Mesenchymal stem cell (in vitro differentiated cells and primary cell): ENCODE data around the gene ADAM10.

Experiments
- DNase-seq: peaks from one replicate; pipeline ENCODE4 v3.0.0-alpha.2; 2013
- H2AFZ ChIP-seq: one replicate; pipeline ENCODE4 v1.6.1; 2013; ENCODE audit warnings: low read depth, mild to moderate bottlenecking, control low read depth, inconsistent platforms, low read length, moderate library complexity
- H2AK5ac ChIP-seq: 2 replicates; pipeline ENCODE4 v1.6.1; 2013; ENCODE audit warnings: low read length, moderate library complexity, mild to moderate bottlenecking, inconsistent platforms; ENCODE audit not compliant: severe bottlenecking
- H2BK120ac ChIP-seq: one replicate; pipeline ENCODE4 v1.6.1; 2013; ENCODE audit warnings: low read depth, mild to moderate bottlenecking, inconsistent platforms, low read length, moderate library complexity
- H2BK12ac ChIP-seq, 2 experiments: one replicate each; pipeline ENCODE4 v1.6.1; 2013; ENCODE audit warnings: inconsistent platforms in 2 of 2, low read length in 2 of 2, mild to moderate bottlenecking in 2 of 2, moderate library complexity in 2 of 2, control low read depth in 1 of 2
- H2BK15ac ChIP-seq: one replicate; pipeline ENCODE4 v1.6.1; 2013; ENCODE audit warnings: mild to moderate bottlenecking, low read depth, inconsistent platforms; ENCODE audit not compliant: poor library complexity, severe bottlenecking
- H2BK5ac ChIP-seq: 2 replicates; pipeline ENCODE4 v1.6.1; 2013; ENCODE audit warnings: low read depth, mild to moderate bottlenecking, low read length, control low read depth, inconsistent platforms; ENCODE audit not compliant: poor library complexity, severe bottlenecking
- H3K14ac ChIP-seq, 2 experiments: one replicate each; pipeline ENCODE4 v1.6.1; 2013; ENCODE audit warnings: inconsistent platforms in 2 of 2, low read length in 2 of 2, control low read depth in 1 of 2, mild to moderate bottlenecking in 1 of 2, moderate library complexity in 1 of 2
- H3K18ac ChIP-seq, 2 experiments: one replicate each; pipeline ENCODE4 v1.6.1; 2013; ENCODE audit warnings: inconsistent platforms in 2 of 2, low read length in 2 of 2, control low read depth in 1 of 2, low read depth in 1 of 2, mild to moderate bottlenecking in 1 of 2
- H3K23ac ChIP-seq, 2 experiments: one replicate each; pipeline ENCODE4 v1.6.1; 2013; ENCODE audit warnings: inconsistent platforms in 2 of 2, low read length in 2 of 2, mild to moderate bottlenecking in 2 of 2, moderate library complexity in 2 of 2, control low read depth in 1 of 2
- H3K27ac ChIP-seq: 2 replicates; pipeline ENCODE4 v1.5.1; 2013; ENCODE audit warnings: mild to moderate bottlenecking, moderate library complexity, low read length, control low read depth, inconsistent platforms; ENCODE audit not compliant: poor library complexity, severe bottlenecking
- H3K27me3 ChIP-seq, 2 experiments: 2 replicates each; pipeline versions ENCODE4 v1.6.1 to v1.7.0; 2013; ENCODE audit warnings: low read length in 2 of 2, mild to moderate bottlenecking in 2 of 2, moderate library complexity in 2 of 2, control low read depth in 1 of 2, inconsistent platforms in 1 of 2; ENCODE audit not compliant: control insufficient read depth in 1 of 2, insufficient read depth in 1 of 2
- H3K36me3 ChIP-seq, 2 experiments: 2 replicates each; pipeline versions ENCODE4 v1.6.1 to v1.7.0; 2013; ENCODE audit warnings: low read length in 2 of 2, control low read depth in 1 of 2, inconsistent platforms in 1 of 2, low read depth in 1 of 2, mild to moderate bottlenecking in 1 of 2; ENCODE audit not compliant: insufficient read depth in 2 of 2, control insufficient read depth in 1 of 2
- H3K4ac ChIP-seq, 2 experiments: one replicate each; pipeline ENCODE4 v1.6.1; 2013; ENCODE audit warnings: inconsistent platforms in 2 of 2, low read length in 2 of 2, mild to moderate bottlenecking in 2 of 2, moderate library complexity in 2 of 2, control low read depth in 1 of 2, low read depth in 1 of 2
- H3K4me1 ChIP-seq: 2 replicates; pipeline ENCODE4 v1.6.1; 2013; ENCODE audit warnings: low read depth, low read length, control low read depth; ENCODE audit not compliant: control insufficient read depth, insufficient read depth
- H3K4me2 ChIP-seq: 2 replicates; pipeline ENCODE4 v1.6.1; 2013; ENCODE audit warnings: low read length, mild to moderate bottlenecking, inconsistent platforms; ENCODE audit not compliant: poor library complexity, severe bottlenecking
- H3K4me3 ChIP-seq, 2 experiments: 2 replicates each; pipeline versions ENCODE4 v1.5.1 to v1.7.0; 2013; ENCODE audit warnings: low read length in 2 of 2, mild to moderate bottlenecking in 2 of 2, control low read depth in 1 of 2, low read depth in 1 of 2; ENCODE audit not compliant: insufficient read depth in 1 of 2
- H3K79me1 ChIP-seq: replicated peaks from 2 replicates; pipeline ENCODE4 v1.6.1; 2013; ENCODE audit warnings: mild to moderate bottlenecking, control low read depth, low read length, inconsistent platforms; ENCODE audit not compliant: poor library complexity, severe bottlenecking
- H3K9ac ChIP-seq: 2 replicates; pipeline ENCODE4 v1.7.0; 2013; ENCODE audit warnings: mild to moderate bottlenecking, low read length, moderate library complexity
- H3K9me3 ChIP-seq: 2 replicates; pipeline ENCODE4 v1.7.0; 2013; ENCODE audit warnings: mild to moderate bottlenecking, low read length; ENCODE audit not compliant: control insufficient read depth
- H4K8ac ChIP-seq: one replicate; pipeline ENCODE4 v1.6.1; 2013; ENCODE audit warnings: inconsistent platforms, mild to moderate bottlenecking, low read length, moderate library complexity
- H4K91ac ChIP-seq: one replicate; pipeline ENCODE4 v1.6.1; 2013; ENCODE audit warnings: mild to moderate bottlenecking, low read length, inconsistent platforms
- WGBS: methylation state at CpG from one replicate; pipeline ENCODE4 v1.1.7; 2013; ENCODE audit warnings: mixed read lengths; 5-methylcytosine and 5-hydroxymethylcytosine counted together

ADAM10 gene

DNA sequence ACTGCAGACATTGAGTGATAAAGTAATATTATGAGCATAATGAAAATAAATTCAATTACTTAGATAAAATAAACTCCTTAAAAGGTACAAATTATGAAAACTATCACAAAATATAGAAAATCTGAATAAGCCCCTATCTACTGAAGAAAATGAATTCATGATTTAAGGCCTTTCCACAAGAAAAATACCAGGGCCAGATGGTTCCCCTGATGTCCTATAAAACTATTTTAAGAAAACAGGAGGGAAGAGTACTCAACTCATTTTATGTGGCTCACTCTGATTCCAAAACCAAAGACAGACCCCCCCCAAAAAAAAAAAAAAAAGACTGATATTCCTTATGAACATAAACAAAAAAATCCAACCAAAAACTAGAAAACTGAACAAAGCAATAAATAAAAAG lies 59.9 kb downstream of the ADAM10 start:
- Histone ChIP-seq H3K79me1 (peaks cover 29% of the 10 kb centered on the region), H2AFZ (no peak overlapping the region), H4K91ac (no peak overlapping the region), H3K9ac (no peak overlapping the region), H2BK12ac (no peak overlapping the region), H2BK5ac (no peak overlapping the region), H2BK120ac (no peak overlapping the region), H3K27ac (no peak overlapping the region), H3K4ac (no peak overlapping the region), H2AK5ac (no peak overlapping the region), H3K18ac (no peak overlapping the region), H4K8ac (no peak overlapping the region), H3K4me1 (no peaks in the 10 kb centered on the region), H3K9me3 (no peaks in the 10 kb centered on the region), H2BK15ac (no peak overlapping the region), H3K4me3 (no peak overlapping the region), H3K14ac (no peak overlapping the region), H3K27me3 (no peaks in the 10 kb centered on the region), H3K36me3 (peaks cover 2 to 10% of the 10 kb centered on the region in 2 experiments), H3K23ac (no peak overlapping the region), H3K4me2 (no peak overlapping the region)
- DNase-seq, result no peak

DNA sequence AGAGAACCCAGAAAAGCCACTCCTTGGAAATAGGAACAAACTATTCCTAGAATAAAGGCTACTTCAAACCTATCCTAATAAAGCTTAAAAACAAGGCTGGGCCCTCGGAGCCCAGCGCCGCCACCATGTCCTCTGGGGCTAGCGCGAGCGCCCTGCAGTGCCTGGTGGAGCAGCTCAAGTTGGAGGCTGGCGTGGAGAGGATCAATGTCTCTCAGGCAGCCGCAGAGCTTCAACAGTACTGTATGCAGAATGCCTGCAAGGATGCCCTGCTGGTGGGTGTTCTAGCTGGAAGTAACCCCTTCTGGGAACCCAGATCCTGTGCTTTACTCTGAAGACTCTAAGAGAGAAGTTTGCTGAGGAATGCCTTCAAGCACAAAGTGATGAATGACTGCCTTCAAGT lies 63.2 kb downstream of the ADAM10 start:
- WGBS, result 97% methylated on average over 8 of the region's 8 CpGs

DNA sequence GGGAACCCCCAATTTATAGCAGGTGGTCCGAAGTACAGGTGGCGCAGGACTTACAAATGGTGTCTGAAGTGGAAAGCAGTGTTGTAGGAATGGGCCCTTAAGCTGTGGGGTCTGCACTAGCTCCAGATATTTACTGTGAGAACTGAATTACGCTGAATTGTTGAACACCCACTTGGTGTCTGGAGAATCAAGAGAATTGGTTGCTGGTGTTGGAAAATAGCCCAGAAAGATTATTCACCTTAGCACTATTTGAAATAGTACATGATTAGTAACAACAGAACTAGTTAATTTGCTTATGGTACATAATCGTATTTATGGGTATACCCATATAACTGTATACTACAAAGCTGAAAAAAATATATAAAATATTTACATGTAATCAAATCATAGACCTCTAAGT lies 64.8 kb downstream of the ADAM10 start:
- H3K14ac ChIP-seq, result no peak overlapping the region
- H2AFZ ChIP-seq, result no peak overlapping the region
- no peak overlapping the region for H3K18ac ChIP-seq
- H2BK5ac ChIP-seq, result no peak overlapping the region
- H2BK120ac ChIP-seq, result no peak overlapping the region
- no peak overlapping the region for H3K9ac ChIP-seq
- H3K4ac ChIP-seq, result no peak overlapping the region
- H3K4me2 ChIP-seq, result no peak overlapping the region
- H3K9me3 ChIP-seq, result no peaks in the 10 kb centered on the region
- no peak for DNase-seq
- H3K27me3 ChIP-seq, result no peaks in the 10 kb centered on the region
- H4K91ac ChIP-seq, result no peak overlapping the region
- H3K23ac ChIP-seq, result no peak overlapping the region
- no peak overlapping the region for H3K27ac ChIP-seq
- H3K79me1 ChIP-seq, result peaks cover 18% of the 10 kb centered on the region
- H2BK15ac ChIP-seq, result no peak overlapping the region
- no peak overlapping the region for H2BK12ac ChIP-seq
- peaks cover 0 to 15% of the 10 kb centered on the region in 2 experiments for H3K36me3 ChIP-seq
- WGBS, result 100% methylated on average over 3 of the region's 4 CpGs
- H3K4me1 ChIP-seq, result peaks cover 1% of the 10 kb centered on the region
- H3K4me3 ChIP-seq, result no peak overlapping the region
- no peak overlapping the region for H4K8ac ChIP-seq
- no peak overlapping the region for H2AK5ac ChIP-seq

More for the DNA sequence above, 63.2 kb downstream of the ADAM10 start:
- no peak overlapping the region for H3K4ac ChIP-seq
- H3K79me1 ChIP-seq, result peaks cover 22% of the 10 kb centered on the region
- no peak for DNase-seq
- H3K9ac ChIP-seq, result no peak overlapping the region
- H2BK120ac ChIP-seq, result no peak overlapping the region
- peak overlapping the region in 1 of 2 experiments; percentile 63 for H2BK12ac ChIP-seq
- no peak overlapping the region for H3K14ac ChIP-seq
- H3K4me3 ChIP-seq, result no peak overlapping the region
- H3K18ac ChIP-seq, result no peak overlapping the region
- no peak overlapping the region for H3K23ac ChIP-seq
- H3K27me3 ChIP-seq, result no peaks in the 10 kb centered on the region
- no peak overlapping the region for H4K91ac ChIP-seq
- no peaks in the 10 kb centered on the region for H3K9me3 ChIP-seq
- no peak overlapping the region for H2AFZ ChIP-seq
- no peak overlapping the region for H3K27ac ChIP-seq
- H3K4me1 ChIP-seq, result peaks cover 1% of the 10 kb centered on the region
- H2BK5ac ChIP-seq, result no peak overlapping the region
- peaks cover 0 to 5% of the 10 kb centered on the region in 2 experiments for H3K36me3 ChIP-seq
- H3K4me2 ChIP-seq, result no peak overlapping the region
- no peak overlapping the region for H2AK5ac ChIP-seq
- H2BK15ac ChIP-seq, result no peak overlapping the region
- H4K8ac ChIP-seq, result no peak overlapping the region

DNA sequence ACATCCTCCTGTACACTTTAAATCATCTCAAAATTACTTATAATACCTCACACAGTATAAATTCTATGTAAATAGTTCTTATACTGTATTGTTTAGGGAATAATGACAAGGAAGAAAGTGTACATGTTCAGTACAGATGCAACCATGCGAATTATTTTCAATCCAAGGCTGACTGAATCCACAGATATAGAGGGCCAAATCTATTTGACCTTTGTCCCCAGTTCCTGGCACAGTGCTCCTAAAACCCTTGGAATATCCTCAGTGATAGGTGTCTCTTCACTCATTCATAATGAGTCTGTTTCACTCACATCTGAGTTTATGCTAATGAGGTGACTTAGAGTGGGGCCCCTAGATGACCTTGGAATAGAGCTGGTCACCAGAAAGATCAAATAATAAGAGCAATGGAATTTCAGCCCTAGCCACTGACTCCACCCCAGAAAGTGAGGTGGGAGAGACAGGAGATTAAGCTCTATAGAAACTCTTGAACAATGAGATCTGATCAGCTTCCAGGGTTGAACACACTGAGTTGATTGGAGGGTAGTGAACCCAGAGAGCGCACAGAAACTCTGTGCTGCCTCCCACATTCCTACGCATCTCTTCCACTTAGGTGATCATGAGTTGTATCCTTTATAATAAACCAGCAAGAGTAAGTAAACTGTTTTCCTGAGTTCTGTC lies 65.3 kb downstream of the ADAM10 start:
- no peaks in the 10 kb centered on the region for H3K9me3 ChIP-seq
- no peaks in the 10 kb centered on the region for H3K27me3 ChIP-seq
- H2BK12ac ChIP-seq, result no peak overlapping the region
- no peak overlapping the region for H4K91ac ChIP-seq
- 100% methylated on average over 2 of the region's 3 CpGs for WGBS
- H3K36me3 ChIP-seq, result peaks cover 3 to 21% of the 10 kb centered on the region in 2 experiments
- H3K23ac ChIP-seq, result no peak overlapping the region
- H4K8ac ChIP-seq, result no peak overlapping the region
- H3K79me1 ChIP-seq, result peaks cover 21% of the 10 kb centered on the region
- no peak overlapping the region for H2BK5ac ChIP-seq
- no peak overlapping the region for H2BK15ac ChIP-seq
- peaks cover 1% of the 10 kb centered on the region for H3K4me1 ChIP-seq
- no peak overlapping the region for H3K4me2 ChIP-seq
- H2BK120ac ChIP-seq, result no peak overlapping the region
- no peak overlapping the region for H2AK5ac ChIP-seq
- DNase-seq, result no peak
- no peak overlapping the region for H3K4ac ChIP-seq
- no peak overlapping the region for H3K27ac ChIP-seq
- no peak overlapping the region for H3K18ac ChIP-seq
- no peak overlapping the region for H3K14ac ChIP-seq
- no peak overlapping the region for H3K4me3 ChIP-seq
- H3K9ac ChIP-seq, result no peak overlapping the region
- H2AFZ ChIP-seq, result no peak overlapping the region
